Suprapubic skin (tissue), 3 donors: ENCODE data around the gene ASF1B.
"Not testable (repeated sequence)": the region's sequence is repeated elsewhere in the genome, so short reads cannot be mapped to it uniquely, and the experiment has no call there.

Source experiments
- CTCF ChIP-seq, 2 donors: fragments of 200-600 bp in 1 of 2; fragments of 450-650 bp in 1 of 2; sonication (generic) in 1 of 2; IDR thresholded peaks; one replicate each; pipeline ENCODE4 v1.5.1; 2016 to 2019; ENCODE audit warnings: antibody characterized with exemption in 2 of 2, mild to moderate bottlenecking in 1 of 2, moderate library complexity in 1 of 2
- POLR2A ChIP-seq, 2 donors: fragments of 450-650 bp; IDR thresholded peaks; one replicate each; pipeline ENCODE4 v1.6.1; 2017; ENCODE audit warnings: antibody characterized with exemption in 2 of 2, mild to moderate bottlenecking in 2 of 2, moderate library complexity in 2 of 2

- TF ChIP-seq CTCF, POLR2A (IDR thresholded peaks at IDR 0.05): not testable (repeated sequence)
Measured at GRCh38 chr19:14181199-14181598, 44.8 kb upstream of the ASF1B start.
